A549 (cell line): ENCODE results near the gene C11orf68. TPM values are rescaled to one million over a fixed set of nuclear protein-coding genes. Genes with fewer than 3 reads are reported as not detected.

Source experiments
- ATOH8 ChIP-seq: fragments of 250-450 bp; sonication (Bioruptor Pico); IDR thresholded peaks from 2 replicates; pipeline ENCODE4 v1.5.0; 2020; ENCODE audit warnings: low read depth, mild to moderate bottlenecking, moderate library complexity
- BCL3 ChIP-seq: fragments of >200 bp; sonication (Bioruptor Twin); formaldehyde crosslinking; IDR thresholded peaks from 3 replicates; pipeline ENCODE4 v1.6.1; 2016
- BHLHE40 ChIP-seq: IDR thresholded peaks from 2 replicates; pipeline ENCODE4 v1.6.1; 2012; ENCODE audit warnings: low read depth, low read length, inconsistent platforms
- CBX2 ChIP-seq: fragments of 200-600 bp; sonication (generic); IDR thresholded peaks from 2 replicates; pipeline ENCODE4 v1.6.1; 2016; ENCODE audit warnings: low read depth, mild to moderate bottlenecking, borderline replicate concordance
- CHD2 ChIP-seq: fragments of 150-350 bp; IDR thresholded peaks from 2 replicates; pipeline ENCODE4 v1.6.1; 2014; ENCODE audit warnings: low read length; ENCODE audit not compliant: partially characterized antibody
- CTCF ChIP-seq: fragments of >200 bp; sonication (Bioruptor Twin); formaldehyde crosslinking; IDR thresholded peaks from 3 replicates; pipeline ENCODE4 v1.5.1; 2016
- E2F6 ChIP-seq: IDR thresholded peaks from 2 replicates; pipeline ENCODE4 v1.6.1; 2012; ENCODE audit warnings: low read depth, borderline replicate concordance
- EHF ChIP-seq: fragments of 250-450 bp; sonication (Bioruptor Pico); IDR thresholded peaks from 2 replicates; pipeline ENCODE4 v1.5.0; 2020; ENCODE audit warnings: mild to moderate bottlenecking
- EHMT2 ChIP-seq: fragments of 200-600 bp; sonication (generic); IDR thresholded peaks from 2 replicates; pipeline ENCODE4 v1.6.1; 2016; ENCODE audit warnings: antibody characterized with exemption, low read depth, mild to moderate bottlenecking, moderate library complexity
- ELK1 ChIP-seq: fragments of 150-350 bp; IDR thresholded peaks from 2 replicates; pipeline ENCODE4 v1.6.1; 2014; ENCODE audit warnings: low read depth, mild to moderate bottlenecking, low read length
- EP300 ChIP-seq, 2 experiments: fragments of >200 bp; sonication (Bioruptor Twin); formaldehyde crosslinking; IDR thresholded peaks; 2 replicates in 1 of 2; 3 replicates in 1 of 2; pipeline ENCODE4 v1.6.1; 2016 to 2017
- ESRRA ChIP-seq: fragments of 150-350 bp; IDR thresholded peaks from 2 replicates; pipeline ENCODE4 v1.6.1; 2014; ENCODE audit warnings: mild to moderate bottlenecking, low read length, borderline replicate concordance
- FOXS1 ChIP-seq: fragments of 250-450 bp; sonication (Bioruptor Pico); IDR thresholded peaks from 2 replicates; pipeline ENCODE4 v1.5.0; 2020; ENCODE audit warnings: mild to moderate bottlenecking, moderate library complexity
- HES2 ChIP-seq: fragments of >200 bp; sonication (Bioruptor Twin); formaldehyde crosslinking; IDR thresholded peaks from 2 replicates; pipeline ENCODE4 v1.6.1; 2016
- HEYL ChIP-seq: fragments of 250-450 bp; sonication (Bioruptor Pico); IDR thresholded peaks from 2 replicates; pipeline ENCODE4 v1.8.0; 2021; ENCODE audit warnings: mild to moderate bottlenecking, moderate library complexity
- HMGXB4 ChIP-seq: fragments of 250-450 bp; sonication (Bioruptor Pico); IDR thresholded peaks from 2 replicates; pipeline ENCODE4 v1.5.0; 2021; ENCODE audit warnings: mild to moderate bottlenecking, moderate library complexity, borderline replicate concordance
- HOXA7 ChIP-seq: fragments of 250-450 bp; sonication (Bioruptor Pico); IDR thresholded peaks from 2 replicates; pipeline ENCODE4 v1.5.0; 2020; ENCODE audit warnings: mild to moderate bottlenecking, moderate library complexity
- HOXB13 ChIP-seq: fragments of 250-450 bp; sonication (Bioruptor Pico); IDR thresholded peaks from 2 replicates; pipeline ENCODE4 v1.5.0; 2020; ENCODE audit warnings: low read depth, mild to moderate bottlenecking, moderate library complexity
- JUNB ChIP-seq: fragments of >200 bp; sonication (Bioruptor Twin); formaldehyde crosslinking; IDR thresholded peaks from 2 replicates; pipeline ENCODE4 v1.6.1; 2016
- KDM1A ChIP-seq: fragments of 200-600 bp; sonication (generic); IDR thresholded peaks from 2 replicates; pipeline ENCODE4 v1.6.1; 2016; ENCODE audit warnings: low read depth, mild to moderate bottlenecking
- NPAS2 ChIP-seq: fragments of 250-450 bp; sonication (Bioruptor Pico); IDR thresholded peaks from 2 replicates; pipeline ENCODE4 v1.8.0; 2022; ENCODE audit warnings: mild to moderate bottlenecking, moderate library complexity, borderline replicate concordance
- PBX3 ChIP-seq: IDR thresholded peaks from 2 replicates; pipeline ENCODE4 v1.6.1; 2012
- POLR2A ChIP-seq: IDR thresholded peaks from 2 replicates; pipeline ENCODE4 v1.6.1; 2012; ENCODE audit warnings: mild to moderate bottlenecking, low read length
- RARB ChIP-seq: fragments of 250-450 bp; sonication (Bioruptor Pico); IDR thresholded peaks from 2 replicates; pipeline ENCODE4 v1.8.0; 2021; ENCODE audit warnings: mild to moderate bottlenecking, moderate library complexity
- RFX5 ChIP-seq: fragments of 450-650 bp; IDR thresholded peaks from 2 replicates; pipeline ENCODE4 v1.7.1; 2014; ENCODE audit warnings: antibody characterized with exemption, mild to moderate bottlenecking, moderate library complexity
- SMC3 ChIP-seq: fragments of >200 bp; sonication (Bioruptor Twin); formaldehyde crosslinking; IDR thresholded peaks from 3 replicates; pipeline ENCODE4 v1.6.1; 2018; ENCODE audit warnings: inconsistent platforms
- USF2 ChIP-seq: fragments of 450-650 bp; IDR thresholded peaks from 2 replicates; pipeline ENCODE4 v1.6.1; 2014; ENCODE audit warnings: antibody characterized with exemption
- ZNF302 ChIP-seq: fragments of 250-450 bp; sonication (Bioruptor Pico); IDR thresholded peaks from 2 replicates; pipeline ENCODE4 v1.9.0; 2021; ENCODE audit warnings: inconsistent platforms, mild to moderate bottlenecking, moderate library complexity
- ZSCAN20 ChIP-seq: fragments of 250-450 bp; sonication (Bioruptor Pico); IDR thresholded peaks from 2 replicates; pipeline ENCODE4 v1.8.0; 2022; ENCODE audit warnings: mild to moderate bottlenecking, moderate library complexity
- polyA plus RNA-seq, 4 experiments: library from polyadenylated mRNA; depleted of rRNA in 3 of 4; stranded (reverse); fragments of >200 nt; fragmentation: RNase III in 1 of 4; extraction: RNeasy Plus Mini Kit Qiagen cat#74134 plus additional on column Dnase treatment in 1 of 4; gene quantifications; 2 replicates in 3 of 4; 3 replicates in 1 of 4; pipeline ENCODE4 v1.2.3, GENCODE V29; 2011 to 2017

Gene C11orf68
- polyA plus RNA-seq, 2 of the 4 experiments (the other 2 are of a cell fraction): 10.6 to 17.0 TPM

- TF ChIP-seq PBX3 (0 out of 2 replicates have a peak, but pooled peaks have one; percentile 34), HMGXB4 (no peak), KDM1A (no peak), USF2 (no peak), HOXB13 (CRISPR knock-in tag) (no peak), SMC3 (no peak), CBX2 (no peak), EHMT2 (no peak), HOXA7 (CRISPR knock-in tag) (no peak), ELK1 (no peak), RARB (CRISPR knock-in tag) (no peak), ESRRA (no peak), CTCF (no peak), JUNB (peak; percentile 45; the same call in 1 of the 2 replicates), ZNF302 (no peak), ZSCAN20 (CRISPR knock-in tag) (no peak), ATOH8 (CRISPR knock-in tag) (peak; percentile 57; the same call in 1 of the 2 replicates), E2F6 (no peak), HES2 (no peak), EP300 (IDR thresholded peaks at IDR 0.05) (peak in 1 of 2 experiments; percentile 60; a peak in 1 of 5 replicates), NPAS2 (CRISPR knock-in tag) (no peak), FOXS1 (peak; percentile 41; the same call in 1 of the 2 replicates), BCL3 (no peak), CHD2 (no peak), POLR2A (no peak), RFX5 (no peak), BHLHE40 (no peak), EHF (0 out of 2 replicates have a peak, but pooled peaks have one; percentile 11), HEYL (CRISPR knock-in tag) (no peak)
Observed at GRCh38 chr11:65903068-65903481, 15.8 kb downstream of the C11orf68 start (continued).
